ENCODE results near the gene CHAF1A. TPM values are rescaled to one million over a fixed set of nuclear protein-coding genes. Genes with fewer than 3 reads are reported as not detected.

CHAF1A gene
- total RNA-seq, 4 donors from 2014 or later = 2.4 to 11.9 (median 7.4) TPM

DNA sequence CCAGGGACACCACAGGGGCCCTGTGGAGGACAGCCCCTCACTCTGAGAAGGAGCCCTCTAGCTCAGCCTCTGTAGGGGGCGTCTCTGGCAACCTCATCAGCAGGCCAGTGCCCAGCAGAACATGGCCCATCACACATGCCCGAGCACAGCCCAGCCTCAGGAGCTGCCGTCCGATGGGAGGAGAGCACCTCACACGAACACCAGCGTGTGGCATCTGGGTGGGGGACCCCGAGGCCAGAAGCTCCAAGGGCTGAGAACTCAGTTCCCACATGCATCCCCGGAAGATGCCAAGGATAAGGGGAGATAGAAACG, 13.4 kb upstream of the CHAF1A start:
- no peak for ATAC-seq
- Histone ChIP-seq H3K36me3 (peaks cover 0 to 13% of the 10 kb centered on the region in 2 donors), H3K27ac (peak overlapping the region; percentile 2 to 92 (median 86)), H3K9me3 (no peaks in the 10 kb centered on the region), H3K27me3 (no peaks in the 10 kb centered on the region), H3K4me3 (peak overlapping the region in 1 of 2 donors; percentile 33), H3K4me1 (peaks cover 10 to 94% (median 59%) of the 10 kb centered on the region in 3 donors)
- no peak for TF ChIP-seq EP300 (IDR thresholded peaks at IDR 0.05)
- no peak for TF ChIP-seq POLR2A (IDR thresholded peaks at IDR 0.05)
- no peak for TF ChIP-seq POLR2AphosphoS5 (IDR thresholded peaks at IDR 0.05)
- TF ChIP-seq, protein P1, sequence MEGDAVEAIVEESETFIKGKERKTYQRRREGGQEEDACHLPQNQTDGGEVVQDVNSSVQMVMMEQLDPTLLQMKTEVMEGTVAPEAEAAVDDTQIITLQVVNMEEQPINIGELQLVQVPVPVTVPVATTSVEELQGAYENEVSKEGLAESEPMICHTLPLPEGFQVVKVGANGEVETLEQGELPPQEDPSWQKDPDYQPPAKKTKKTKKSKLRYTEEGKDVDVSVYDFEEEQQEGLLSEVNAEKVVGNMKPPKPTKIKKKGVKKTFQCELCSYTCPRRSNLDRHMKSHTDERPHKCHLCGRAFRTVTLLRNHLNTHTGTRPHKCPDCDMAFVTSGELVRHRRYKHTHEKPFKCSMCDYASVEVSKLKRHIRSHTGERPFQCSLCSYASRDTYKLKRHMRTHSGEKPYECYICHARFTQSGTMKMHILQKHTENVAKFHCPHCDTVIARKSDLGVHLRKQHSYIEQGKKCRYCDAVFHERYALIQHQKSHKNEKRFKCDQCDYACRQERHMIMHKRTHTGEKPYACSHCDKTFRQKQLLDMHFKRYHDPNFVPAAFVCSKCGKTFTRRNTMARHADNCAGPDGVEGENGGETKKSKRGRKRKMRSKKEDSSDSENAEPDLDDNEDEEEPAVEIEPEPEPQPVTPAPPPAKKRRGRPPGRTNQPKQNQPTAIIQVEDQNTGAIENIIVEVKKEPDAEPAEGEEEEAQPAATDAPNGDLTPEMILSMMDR (IDR thresholded peaks at IDR 0.05) = no peak
- 65% methylated on average over 2 of the region's 9 CpGs; no CpG with 5 or more reads in 1 of the 2 donors for WGBS, 2 donors (ENCODE audit: low coverage in 1 of 2)

DNA sequence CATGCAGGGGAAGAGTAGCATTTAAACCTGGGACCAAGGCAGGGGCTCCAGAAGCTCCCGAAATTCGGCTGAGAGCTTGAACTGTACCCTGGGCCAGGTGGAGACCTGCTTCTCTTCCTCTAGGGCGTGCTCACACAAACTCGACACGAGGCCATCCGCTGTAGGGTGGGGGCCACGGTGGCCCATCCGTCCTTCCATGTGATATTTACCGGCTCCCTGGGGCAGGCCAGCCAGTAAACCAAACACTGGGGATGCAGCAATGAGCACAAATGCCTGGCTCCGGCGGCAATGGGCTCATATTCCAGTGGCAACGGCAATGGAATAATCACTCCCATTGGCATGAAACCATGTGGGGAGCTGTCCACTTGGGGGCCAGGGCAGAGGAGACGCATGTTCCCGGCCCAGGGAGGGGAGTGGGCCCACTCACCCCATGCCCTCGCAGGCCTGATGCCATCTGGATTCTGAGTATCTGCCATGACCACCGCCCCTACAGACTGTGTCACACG, 12.9 kb upstream of the CHAF1A start:
- Histone ChIP-seq H3K4me1 (peaks cover 10 to 94% (median 62%) of the 10 kb centered on the region in 3 donors), H3K36me3 (peaks cover 0 to 8% of the 10 kb centered on the region in 2 donors), H3K9me3 (no peaks in the 10 kb centered on the region), H3K4me3 (peak overlapping the region in 1 of 2 donors; percentile 33), H3K27ac (peak overlapping the region; percentile 19 to 92 (median 86)), H3K27me3 (no peaks in the 10 kb centered on the region)
- ATAC-seq = no peak
- TF ChIP-seq, protein P1 (IDR thresholded peaks at IDR 0.05) = peak in 1 of 4 experiments; percentile 11
- no peak for TF ChIP-seq EP300 (IDR thresholded peaks at IDR 0.05)
- 16 to 35% methylated on average over 3 to 11 of the region's 17 CpGs for WGBS, 2 donors (ENCODE audit: low coverage in 1 of 2)

DNA sequence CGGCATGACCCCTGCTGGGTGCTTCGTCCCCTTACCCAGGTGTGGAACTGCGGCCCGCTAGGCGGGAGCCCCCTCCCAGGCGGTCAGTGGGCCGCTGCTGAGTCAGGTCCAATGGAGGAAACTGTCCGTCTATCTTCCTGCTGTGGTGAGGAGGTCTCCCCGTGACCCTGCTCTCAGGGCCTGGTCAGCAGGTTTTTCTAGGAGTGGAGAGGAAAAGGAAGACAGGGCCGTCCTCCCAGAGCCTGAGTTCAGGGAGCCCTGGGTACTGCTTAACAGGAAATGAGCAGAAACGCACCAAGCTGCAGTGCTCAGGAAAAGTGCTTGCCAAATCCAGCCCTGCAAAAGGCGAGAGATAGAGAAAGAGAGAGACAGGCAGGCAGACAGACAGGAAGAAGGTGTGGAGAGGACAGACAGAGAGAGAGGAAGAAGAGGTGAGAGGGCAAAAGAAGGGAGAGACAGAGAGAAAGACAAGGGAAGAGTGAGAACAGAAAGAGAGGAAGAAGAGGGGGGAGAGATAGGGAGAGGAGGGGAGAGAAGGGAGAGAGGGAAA, 12.3 kb upstream of the CHAF1A start:
- Histone ChIP-seq H3K4me1 (peaks cover 10 to 97% (median 68%) of the 10 kb centered on the region in 3 donors), H3K27me3 (no peaks in the 10 kb centered on the region), H3K27ac (peak overlapping the region; percentile 19 to 92 (median 86)), H3K9me3 (no peaks in the 10 kb centered on the region), H3K36me3 (peaks cover 0 to 5% of the 10 kb centered on the region in 2 donors), H3K4me3 (peak overlapping the region in 1 of 2 donors; percentile 33)
- TF ChIP-seq POLR2AphosphoS5 (IDR thresholded peaks at IDR 0.05) = no peak
- TF ChIP-seq POLR2A (IDR thresholded peaks at IDR 0.05) = no peak
- TF ChIP-seq, protein P1 (IDR thresholded peaks at IDR 0.05) = peak in 1 of 4 experiments; percentile 0
- WGBS, 2 donors (ENCODE audit: low coverage in 1 of 2) = 0 to 6% methylated on average over 2 of the region's 12 CpGs
- ATAC-seq = peak; percentile 50

DNA sequence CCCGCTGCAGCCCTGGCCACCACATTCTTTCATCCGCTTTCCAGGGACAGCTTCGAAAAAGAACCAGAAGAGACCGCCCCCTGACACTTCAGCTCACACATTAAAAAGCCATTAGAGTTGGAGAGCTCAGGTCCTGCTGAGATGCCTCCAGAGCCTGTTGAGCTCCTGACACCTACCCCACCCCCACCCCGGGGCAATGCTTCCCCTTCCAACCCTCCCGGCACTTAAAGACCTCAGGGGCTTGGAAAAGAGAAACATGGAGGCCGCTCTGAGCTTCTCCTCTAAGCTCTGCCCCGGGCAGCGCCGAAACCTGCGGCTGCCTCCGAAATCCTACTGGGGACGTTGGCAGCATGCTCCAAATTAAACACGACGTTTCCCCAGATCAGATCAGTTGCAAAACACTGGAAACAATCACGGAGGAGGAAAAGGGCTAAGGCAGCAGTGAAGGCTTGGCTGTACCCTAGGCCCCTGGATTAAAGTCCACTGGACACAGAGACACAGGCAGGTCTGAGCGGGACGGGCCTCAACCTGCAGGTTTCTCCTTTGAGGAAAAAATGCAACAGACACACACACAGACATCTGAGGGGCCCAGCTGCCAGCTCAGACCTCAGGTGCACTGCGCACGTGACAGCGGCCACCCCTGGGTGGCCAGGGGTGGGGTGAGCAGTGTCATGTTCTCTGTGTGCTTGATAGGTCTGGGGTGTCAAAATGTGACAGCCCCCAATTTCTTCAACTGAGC, 11.7 kb upstream of the CHAF1A start:
- 0% methylated on average over 4 to 7 of the region's 21 CpGs for WGBS, 2 donors (ENCODE audit: low coverage in 1 of 2)
- no peaks in the 10 kb centered on the region for H3K9me3 ChIP-seq
- H3K4me1 ChIP-seq = peaks cover 10 to 97% (median 69%) of the 10 kb centered on the region in 3 donors
- peak overlapping the region in 1 of 2 donors; percentile 33 for H3K4me3 ChIP-seq
- peak overlapping the region; percentile 19 to 92 (median 86) for H3K27ac ChIP-seq
- H3K27me3 ChIP-seq = no peaks in the 10 kb centered on the region
- no peak for TF ChIP-seq POLR2AphosphoS5 (IDR thresholded peaks at IDR 0.05)
- TF ChIP-seq, protein P1 (IDR thresholded peaks at IDR 0.05) = no peak
- TF ChIP-seq EP300 (IDR thresholded peaks at IDR 0.05) = no peak
- TF ChIP-seq POLR2A (IDR thresholded peaks at IDR 0.05) = no peak
- peak; percentile 16 for ATAC-seq
- H3K36me3 ChIP-seq = peaks cover 0 to 10% of the 10 kb centered on the region in 2 donors

All from gastroesophageal sphincter (tissue), 4 donors.